CD1c-positive myeloid dendritic cell (primary cell): ENCODE data around the gene ZFYVE28.

Experiments
- DNase-seq: peaks from one replicate; pipeline ENCODE4 v3.0.0-alpha.2; 2016; ENCODE audit errors: extremely low spot score

ZFYVE28 gene

GRCh38 chr4:2368746-2369437 is 49.6 kb downstream of the ZFYVE28 start:
- no peak for DNase-seq

- DNase-seq = no peak
These were observed 50.8 kb downstream of the ZFYVE28 start for GRCh38 chr4:2367626-2368025.

GRCh38 chr4:2366252-2367192 is 51.9 kb downstream of the ZFYVE28 start:
- no peak for DNase-seq

- DNase-seq = no peak
These were observed 52.6 kb downstream of the ZFYVE28 start for GRCh38 chr4:2365913-2366210.

GRCh38 chr4:2365054-2365912 is 53.2 kb downstream of the ZFYVE28 start:
- DNase-seq = no peak

- peak; percentile 55 for DNase-seq
These were observed 53.8 kb downstream of the ZFYVE28 start for GRCh38 chr4:2364654-2365053.

GRCh38 chr4:2363951-2364653 is 54.3 kb downstream of the ZFYVE28 start:
- DNase-seq = no peak

GRCh38 chr4:2363056-2363721 is 55.3 kb downstream of the ZFYVE28 start:
- DNase-seq = peak; percentile 35

GRCh38 chr4:2362266-2363055 is 56.0 kb downstream of the ZFYVE28 start:
- no peak for DNase-seq

GRCh38 chr4:2361366-2362265 is 56.8 kb downstream of the ZFYVE28 start:
- no peak for DNase-seq

GRCh38 chr4:2360396-2360730 is 58.1 kb downstream of the ZFYVE28 start:
- DNase-seq = no peak

GRCh38 chr4:2359591-2360395 is 58.7 kb downstream of the ZFYVE28 start:
- no peak for DNase-seq

GRCh38 chr4:2357821-2358745 is 60.4 kb downstream of the ZFYVE28 start:
- no peak for DNase-seq

GRCh38 chr4:2356123-2357069 is 62.0 kb downstream of the ZFYVE28 start:
- no peak for DNase-seq

GRCh38 chr4:2354760-2355159 is 63.7 kb downstream of the ZFYVE28 start:
- no peak for DNase-seq

GRCh38 chr4:2354118-2354517 is 64.3 kb downstream of the ZFYVE28 start:
- no peak for DNase-seq
